GDM1 (cell line): Measurements from ENCODE around the gene CLMN.

Source experiments
- DNase-seq: peaks from one replicate; lab custom pipeline; 2025; lab: John Stamatoyannopoulos, UW

Gene CLMN

GRCh38 chr14:95261616-95262510 is 57.8 kb downstream of the CLMN start:
- DNase-seq: no peak

- no peak for DNase-seq
Observed at GRCh38 chr14:95260537-95261361, 59.0 kb downstream of the CLMN start.

GRCh38 chr14:95258754-95259593 is 60.7 kb downstream of the CLMN start:
- DNase-seq: no peak

GRCh38 chr14:95258156-95258555 is 61.6 kb downstream of the CLMN start:
- DNase-seq: no peak

- DNase-seq: no peak
Observed at GRCh38 chr14:95257521-95257920, 62.2 kb downstream of the CLMN start.

GRCh38 chr14:95256776-95257060 is 63.0 kb downstream of the CLMN start:
- DNase-seq: no peak

GRCh38 chr14:95256002-95256775 is 63.5 kb downstream of the CLMN start:
- DNase-seq: no peak

GRCh38 chr14:95255487-95255886 is 64.2 kb downstream of the CLMN start:
- DNase-seq: no peak

GRCh38 chr14:95255013-95255412 is 64.7 kb downstream of the CLMN start:
- DNase-seq: no peak

- no peak for DNase-seq
Observed at GRCh38 chr14:95254288-95254687, 65.4 kb downstream of the CLMN start.

GRCh38 chr14:95253039-95253630 is 66.6 kb downstream of the CLMN start:
- DNase-seq: no peak

GRCh38 chr14:95252219-95252618 is 67.5 kb downstream of the CLMN start:
- no peak for DNase-seq

- no peak for DNase-seq
Observed at GRCh38 chr14:95250936-95251335, 68.8 kb downstream of the CLMN start.

GRCh38 chr14:95250140-95250769 is 69.5 kb downstream of the CLMN start:
- no peak for DNase-seq

GRCh38 chr14:95248432-95248831 is 71.3 kb downstream of the CLMN start:
- DNase-seq: no peak

GRCh38 chr14:95246870-95247269 is 72.8 kb downstream of the CLMN start:
- DNase-seq: no peak

GRCh38 chr14:95245334-95245733 is 74.4 kb downstream of the CLMN start:
- DNase-seq: no peak

GRCh38 chr14:95244587-95244986 is 75.1 kb downstream of the CLMN start:
- DNase-seq: no peak

GRCh38 chr14:95242870-95243269 is 76.8 kb downstream of the CLMN start:
- DNase-seq: no peak
